ENCODE results near the gene APOBEC3H.

GRCh38 chr22:39138357-39138997, 41.4 kb downstream of the APOBEC3H start:
- TF ChIP-seq CTCF (IDR thresholded peaks at IDR 0.05), result no peak
- TF ChIP-seq POLR2A (IDR thresholded peaks at IDR 0.05), result no peak
